HG03520 (cell line): ENCODE measurements around the gene ZIC3.
"Not testable (repeated sequence)": the region's sequence is repeated elsewhere in the genome, so short reads cannot be mapped to it uniquely, and the experiment has no call there.

ENCODE experiments used
- ATAC-seq: cut with Tn5 transposase; IDR thresholded peaks from one replicate; pipeline ENCODE4 v1.9.1; 2021; ENCODE audit warnings: mild to moderate bottlenecking, moderate library complexity; ENCODE audit not compliant: unreplicated experiment

ZIC3 gene

DNA sequence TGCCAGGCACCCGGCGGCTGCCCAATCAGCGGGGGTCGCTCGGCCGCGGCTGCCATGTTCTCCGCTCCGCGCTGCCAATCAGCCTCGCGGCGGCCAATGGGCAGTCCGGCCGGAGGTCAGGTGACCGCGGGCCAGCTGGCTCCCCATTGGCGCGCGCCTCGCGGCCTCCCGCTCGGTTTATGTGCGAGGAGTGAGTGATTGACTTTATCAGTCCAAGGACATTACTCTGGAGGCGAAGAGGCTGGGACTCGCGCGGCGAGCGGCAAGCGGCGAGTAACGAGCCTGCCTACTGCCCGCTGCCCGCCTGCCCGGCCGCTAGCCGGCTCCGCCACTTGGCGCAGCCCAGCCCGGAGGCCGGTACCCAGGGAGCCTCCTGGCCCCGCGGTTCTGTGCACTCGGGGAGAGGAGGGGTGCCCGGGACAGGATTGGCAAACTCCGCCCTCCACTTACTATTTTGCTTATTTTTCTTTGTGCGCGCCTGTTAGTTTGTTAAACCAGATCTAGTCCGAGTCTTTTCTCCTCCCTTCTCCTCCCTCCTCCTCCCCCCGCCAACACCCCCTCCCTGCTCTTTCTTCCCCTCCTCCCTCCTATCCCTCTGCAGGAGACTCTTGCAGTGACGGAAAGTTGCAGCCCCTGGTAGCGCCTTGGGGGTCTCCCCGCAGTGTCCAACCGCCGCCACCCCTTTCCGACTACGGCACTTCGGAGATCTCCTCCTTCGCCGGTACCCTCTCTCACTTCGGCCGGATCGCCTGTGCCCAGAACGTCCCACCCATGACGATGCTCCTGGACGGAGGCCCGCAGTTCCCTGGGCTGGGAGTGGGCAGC lies at the start of gene ZIC3:
TSS of gene ZIC3 (plus strand) at position 207 of the 825 bp plus-strand sequence. CDS start at position 772, 565 bp downstream.
- no peak for ATAC-seq

DNA sequence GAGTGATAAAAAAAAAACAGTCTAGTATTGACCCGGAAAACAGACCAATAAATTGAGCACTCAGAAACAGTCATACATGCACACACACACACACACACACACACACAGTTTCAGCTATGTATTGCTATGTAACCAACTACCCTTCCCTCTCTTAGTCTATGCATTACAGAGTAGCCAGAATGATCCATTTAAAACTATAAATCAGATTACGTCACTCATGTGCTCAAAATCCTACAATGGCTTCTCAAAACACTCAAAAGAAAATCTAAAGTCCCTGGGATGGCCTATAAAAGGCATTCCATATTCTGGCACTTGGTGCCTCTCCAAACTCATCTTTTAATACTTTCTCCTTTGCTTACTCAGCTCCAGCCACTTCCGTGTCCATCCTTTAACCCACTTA lies 46.5 kb upstream of the ZIC3 start:
- no peak for ATAC-seq

DNA sequence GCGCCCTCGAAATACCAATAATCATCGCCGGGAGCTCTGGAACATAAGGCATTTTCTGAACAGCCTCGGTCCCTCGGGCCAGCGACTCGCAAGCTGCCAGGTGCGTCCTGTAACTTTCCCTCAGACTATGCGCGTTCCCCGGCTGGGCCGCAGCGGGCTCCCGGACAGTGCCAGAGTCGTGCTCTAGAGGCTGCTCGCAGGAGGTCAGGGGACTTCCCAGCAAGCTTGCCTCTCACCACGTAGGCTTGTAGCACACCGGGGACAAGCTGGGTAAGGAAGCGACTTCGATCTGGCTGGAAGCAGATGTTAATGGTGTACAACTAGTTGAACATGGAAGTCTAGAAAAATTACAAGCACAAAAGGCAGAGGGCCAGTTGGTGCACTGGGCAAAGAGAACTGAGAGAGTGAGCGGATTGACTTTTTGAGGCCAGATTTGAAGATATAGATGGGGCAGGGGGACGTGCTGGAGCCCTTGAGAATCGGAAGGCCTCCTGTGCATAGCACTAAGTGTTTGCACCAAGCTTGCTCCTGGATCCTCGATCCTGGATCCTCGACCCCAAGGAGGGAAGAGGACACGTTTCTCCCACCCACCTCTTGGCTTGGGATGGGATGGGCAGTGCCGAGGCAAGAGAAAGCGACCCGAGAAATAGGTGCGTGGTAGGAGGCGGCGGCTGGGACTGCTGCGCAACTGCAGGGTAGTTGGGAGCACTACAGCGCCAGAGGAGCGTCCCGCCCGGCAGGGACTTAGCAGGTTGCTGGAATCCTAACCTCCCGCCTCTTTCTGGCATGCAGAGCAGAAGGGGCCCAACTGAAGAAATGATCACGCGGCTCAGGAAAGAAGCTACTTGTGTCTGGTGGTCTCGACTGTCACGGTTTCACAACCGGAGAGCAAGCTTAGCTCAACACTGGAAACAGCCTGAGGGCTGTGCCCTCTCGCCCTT lies 19.9 kb upstream of the ZIC3 start:
- ATAC-seq, result no peak

DNA sequence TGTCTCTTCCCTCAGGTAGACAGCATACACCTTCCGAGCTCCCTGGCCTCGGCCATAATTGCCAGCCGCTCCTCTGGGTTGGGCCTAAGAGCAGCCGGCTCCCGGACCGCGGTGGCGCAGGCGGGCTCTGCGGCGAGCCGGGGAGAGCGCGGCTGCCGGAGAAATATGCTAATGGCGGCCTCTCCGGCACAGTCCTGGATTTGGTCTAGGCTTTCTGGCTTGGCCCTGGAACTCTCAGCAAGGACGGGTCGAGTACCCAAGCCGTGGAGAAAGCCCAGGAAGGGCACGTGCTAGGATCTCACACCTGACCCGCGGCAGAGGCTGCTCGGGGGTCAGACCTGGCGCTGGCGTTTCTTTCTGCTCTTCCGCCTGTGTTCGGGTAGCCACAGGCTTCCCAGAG lies 18.6 kb upstream of the ZIC3 start:
- no peak for ATAC-seq

DNA sequence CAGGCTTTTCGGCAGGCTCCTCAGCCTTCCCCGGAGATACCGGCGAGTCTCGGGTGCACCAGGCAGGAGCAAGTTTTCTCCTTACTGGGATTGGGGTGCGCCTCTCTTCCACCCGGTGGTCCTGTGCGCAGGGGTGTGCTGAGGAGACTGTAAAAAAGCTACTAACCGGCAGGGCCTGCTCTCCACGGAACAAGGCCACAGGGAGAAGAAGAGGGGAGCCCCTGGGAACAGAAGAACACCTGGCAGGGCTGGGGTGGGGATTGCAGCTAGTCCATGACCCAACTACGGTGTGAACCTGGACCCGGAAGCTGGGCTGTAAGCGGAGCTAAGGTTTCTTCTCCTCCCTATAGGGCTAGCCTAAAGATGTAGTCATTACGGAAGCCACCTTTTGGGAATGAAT lies 17.7 kb upstream of the ZIC3 start:
- no peak for ATAC-seq

DNA sequence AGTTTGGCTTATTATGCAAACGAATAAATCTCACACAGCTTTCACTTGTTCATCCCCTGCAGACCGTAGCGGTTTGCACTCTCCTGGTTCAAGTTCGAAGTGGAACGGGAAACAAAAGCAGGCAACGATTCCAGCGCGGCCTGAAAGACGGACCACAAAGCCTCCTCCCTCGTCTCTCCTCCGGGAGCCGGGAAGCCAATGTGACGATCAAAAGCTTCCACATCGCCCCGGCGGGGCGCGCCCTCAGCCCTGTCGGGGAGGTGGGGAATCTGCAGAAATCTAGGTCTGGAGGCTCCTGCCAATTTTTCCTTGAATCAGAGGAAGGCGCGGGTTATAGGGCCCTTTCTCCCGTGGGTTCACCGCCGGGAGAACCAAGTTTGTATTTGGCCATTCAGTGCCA lies 16.9 kb upstream of the ZIC3 start:
- ATAC-seq, result no peak

DNA sequence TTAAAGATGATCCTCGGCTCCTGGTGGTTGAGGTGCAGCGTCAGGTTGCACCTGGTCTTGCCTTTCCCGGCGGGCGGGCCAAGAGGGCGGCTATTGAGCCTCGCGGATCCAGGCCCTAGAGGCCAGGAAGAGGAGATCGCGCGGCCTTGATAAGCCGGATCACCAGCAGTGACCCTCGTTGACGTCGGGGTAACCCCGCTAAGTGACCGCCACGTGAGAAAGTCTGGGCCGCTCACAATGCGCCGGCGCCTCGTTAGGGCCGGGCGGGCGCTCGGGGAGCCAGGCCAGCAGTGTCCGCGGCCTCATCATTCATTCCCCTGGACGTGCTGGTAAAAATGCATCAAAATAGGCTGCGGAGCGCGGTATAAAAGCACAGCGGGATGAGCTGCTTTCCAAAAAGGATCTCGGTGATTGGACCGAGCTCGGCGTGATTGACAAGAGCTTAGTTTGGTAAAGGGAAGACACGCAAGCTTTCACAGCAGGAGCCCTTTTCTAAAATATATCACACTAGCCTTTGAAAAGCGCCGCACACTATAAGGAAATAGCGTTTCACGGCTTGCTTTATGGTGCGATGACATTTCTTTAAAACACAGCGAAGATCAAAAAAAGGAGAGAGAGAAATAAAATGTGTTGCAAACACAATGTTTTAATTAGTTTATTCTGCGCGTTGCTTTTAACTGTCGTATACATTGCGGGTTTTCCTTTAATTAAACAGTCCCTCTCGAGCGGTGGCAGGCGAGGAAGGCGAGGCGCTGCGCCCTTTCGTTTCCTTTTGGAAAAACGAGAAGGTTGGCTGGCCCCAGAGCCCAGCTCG lies 15.9 kb upstream of the ZIC3 start:
- ATAC-seq, result no peak

DNA sequence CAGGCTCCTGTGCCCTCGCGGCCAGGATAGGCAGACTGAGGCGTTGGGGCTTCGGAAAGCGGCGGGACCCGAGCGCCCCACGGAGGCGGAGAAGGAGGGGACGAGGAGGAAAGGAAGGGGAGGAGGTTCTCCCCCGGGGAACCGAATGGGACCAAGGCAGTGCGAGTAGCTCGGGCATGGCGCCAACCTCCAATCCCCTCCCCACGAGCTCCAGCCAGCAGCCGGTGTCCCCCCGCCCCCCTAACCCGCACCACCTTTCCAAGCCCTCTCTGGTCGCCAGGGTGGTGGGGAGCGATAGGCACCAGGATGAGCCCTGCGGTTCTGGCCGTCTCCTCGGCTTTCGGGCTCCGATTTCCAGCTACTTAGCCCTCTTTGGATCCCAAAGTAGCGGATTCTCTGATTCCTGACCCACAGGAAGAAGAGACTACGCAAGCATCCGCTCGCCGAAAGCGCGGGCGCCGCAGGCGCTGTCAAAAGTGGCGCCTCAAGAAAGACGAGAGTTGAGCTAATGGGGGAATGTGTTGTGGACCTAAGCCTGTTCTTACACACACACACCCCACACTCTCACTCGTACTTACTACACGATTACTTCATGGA lies 15.2 kb upstream of the ZIC3 start:
- no peak for ATAC-seq

DNA sequence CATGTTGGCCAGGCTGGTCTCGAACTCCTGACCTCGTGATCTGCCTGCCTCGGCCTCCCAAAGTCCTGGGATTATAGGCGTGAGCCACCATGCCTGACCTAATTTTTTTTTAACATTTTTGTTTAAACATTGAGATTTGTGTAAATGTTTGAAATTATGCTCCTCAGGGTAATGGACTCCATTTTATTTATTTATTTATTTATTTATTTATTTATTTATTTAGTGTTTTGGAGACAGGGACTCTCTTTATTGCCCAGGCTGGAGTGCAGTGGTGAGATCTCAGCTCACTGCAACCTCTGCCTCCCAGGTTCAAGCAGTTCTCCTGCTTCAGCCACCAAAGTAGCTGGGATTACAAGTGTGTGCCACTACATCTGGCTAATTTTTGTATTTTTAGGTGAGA lies 13.8 kb upstream of the ZIC3 start:
- ATAC-seq, result not testable (repeated sequence)

DNA sequence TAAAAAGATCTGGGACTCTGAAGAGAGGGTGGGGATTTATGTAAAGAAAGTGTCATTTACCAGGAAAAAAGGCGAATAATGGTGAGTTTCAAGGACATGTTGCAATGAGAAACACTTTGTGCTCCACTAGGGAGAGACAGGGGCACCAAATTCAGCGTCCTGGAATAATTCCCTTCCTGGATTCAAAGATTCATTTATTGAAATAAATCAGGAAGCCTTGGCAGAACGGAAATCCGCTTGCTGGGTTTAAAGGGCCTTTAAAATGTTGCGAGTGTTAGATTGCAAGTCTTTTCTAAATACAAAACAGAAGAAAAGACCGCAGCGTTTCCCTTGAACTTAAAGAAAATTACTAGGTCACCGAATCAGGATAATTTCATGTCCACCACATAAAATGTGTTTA lies 3.8 kb upstream of the ZIC3 start:
- ATAC-seq, result no peak

DNA sequence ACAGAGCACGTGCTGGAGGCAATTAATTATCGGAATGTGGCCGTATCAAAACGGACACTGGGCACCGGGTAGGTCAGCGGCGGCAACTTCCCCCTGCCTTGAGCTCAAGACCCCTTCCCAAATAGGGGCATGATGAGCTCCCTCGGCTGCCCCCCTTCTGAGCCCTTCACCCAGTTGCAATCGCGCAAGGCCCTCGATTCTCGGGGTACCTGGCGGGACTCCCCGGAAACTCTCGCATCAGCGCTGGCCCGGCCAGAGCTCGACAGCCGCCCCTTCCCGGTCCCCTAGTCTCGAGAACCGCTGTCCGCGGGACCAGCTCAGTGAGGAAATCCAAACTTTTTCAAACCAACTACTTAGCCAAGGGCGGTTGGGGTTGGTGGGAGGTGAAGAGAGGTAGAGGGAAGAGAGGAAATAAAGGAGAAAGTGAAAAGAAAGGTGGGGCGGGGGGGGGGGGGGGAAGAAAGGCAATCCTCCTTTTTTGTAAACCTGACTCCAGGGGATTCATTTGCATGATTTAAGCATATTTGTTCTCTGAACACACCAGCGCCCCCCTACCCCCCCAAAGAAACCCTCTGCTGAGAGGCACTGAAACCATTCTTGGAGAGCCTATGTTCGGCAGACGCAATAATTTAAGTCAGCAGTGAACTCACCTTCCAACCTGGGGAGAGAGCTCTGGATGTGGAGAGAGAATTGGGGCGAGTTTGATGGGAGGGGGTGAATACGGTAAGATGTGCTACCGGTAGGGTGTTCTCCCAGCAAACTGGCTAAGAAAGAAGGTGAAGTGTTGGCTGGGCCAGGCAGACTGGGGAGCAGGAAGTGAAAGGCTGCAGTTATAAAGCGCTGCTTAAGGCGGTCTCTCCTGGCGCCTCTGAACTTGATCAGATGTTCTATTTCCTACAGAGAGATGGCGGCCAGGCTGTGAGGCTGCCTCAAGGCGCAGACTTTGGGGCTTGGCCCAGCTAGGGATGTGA lies 2.0 kb upstream of the ZIC3 start:
- no peak for ATAC-seq

DNA sequence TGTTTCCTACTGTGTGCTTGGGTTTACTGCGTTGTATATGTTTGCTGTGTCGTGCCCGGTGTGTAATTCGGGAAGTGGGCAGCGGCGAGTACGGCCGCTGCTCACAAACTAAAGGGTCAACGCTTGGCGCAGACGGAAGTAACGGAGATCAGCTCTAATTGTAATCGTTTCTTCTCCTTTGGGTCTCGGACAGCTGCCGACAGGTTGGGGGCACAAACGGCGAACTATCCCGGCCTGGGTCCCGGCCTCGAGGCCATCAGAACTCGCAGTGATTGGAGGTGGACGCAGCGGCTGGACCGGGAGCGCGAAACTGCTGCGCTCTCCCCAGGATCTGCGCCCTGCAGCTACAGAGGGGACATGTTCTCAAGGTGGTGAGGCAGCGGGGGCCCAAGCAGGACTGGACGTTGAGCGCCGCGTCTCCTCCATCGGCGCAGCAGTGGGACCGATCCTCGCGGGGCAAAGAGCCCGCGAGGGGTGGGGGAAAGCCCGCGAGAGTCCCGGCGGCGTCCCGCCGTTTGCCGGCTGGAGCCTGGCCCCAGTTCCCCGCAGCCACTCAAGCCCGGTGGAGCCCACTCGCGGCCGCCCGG lies 516 bp upstream of the ZIC3 start:
- ATAC-seq, result no peak

DNA sequence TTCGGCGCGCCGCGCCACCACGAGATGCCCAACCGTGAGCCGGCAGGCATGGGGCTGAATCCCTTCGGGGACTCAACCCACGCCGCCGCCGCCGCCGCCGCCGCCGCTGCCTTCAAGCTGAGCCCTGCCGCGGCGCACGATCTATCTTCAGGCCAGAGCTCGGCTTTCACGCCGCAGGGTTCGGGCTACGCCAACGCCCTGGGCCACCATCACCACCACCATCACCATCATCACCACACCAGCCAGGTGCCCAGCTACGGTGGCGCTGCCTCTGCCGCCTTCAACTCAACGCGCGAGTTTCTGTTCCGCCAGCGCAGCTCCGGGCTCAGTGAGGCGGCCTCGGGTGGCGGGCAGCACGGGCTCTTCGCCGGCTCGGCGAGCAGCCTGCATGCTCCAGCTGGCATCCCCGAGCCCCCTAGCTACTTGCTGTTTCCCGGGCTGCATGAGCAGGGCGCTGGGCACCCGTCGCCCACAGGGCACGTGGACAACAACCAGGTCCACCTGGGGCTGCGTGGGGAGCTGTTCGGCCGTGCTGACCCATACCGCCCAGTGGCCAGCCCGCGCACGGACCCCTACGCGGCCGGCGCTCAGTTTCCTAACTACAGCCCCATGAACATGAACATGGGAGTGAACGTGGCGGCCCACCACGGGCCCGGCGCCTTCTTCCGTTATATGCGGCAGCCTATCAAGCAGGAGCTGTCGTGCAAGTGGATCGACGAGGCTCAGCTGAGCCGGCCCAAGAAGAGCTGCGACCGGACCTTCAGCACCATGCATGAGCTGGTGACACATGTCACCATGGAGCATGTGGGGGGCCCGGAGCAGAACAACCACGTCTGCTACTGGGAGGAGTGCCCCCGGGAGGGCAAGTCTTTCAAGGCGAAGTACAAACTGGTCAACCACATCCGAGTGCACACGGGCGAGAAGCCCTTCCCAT lies 1.1 kb downstream of the ZIC3 start:
- ATAC-seq, result no peak

DNA sequence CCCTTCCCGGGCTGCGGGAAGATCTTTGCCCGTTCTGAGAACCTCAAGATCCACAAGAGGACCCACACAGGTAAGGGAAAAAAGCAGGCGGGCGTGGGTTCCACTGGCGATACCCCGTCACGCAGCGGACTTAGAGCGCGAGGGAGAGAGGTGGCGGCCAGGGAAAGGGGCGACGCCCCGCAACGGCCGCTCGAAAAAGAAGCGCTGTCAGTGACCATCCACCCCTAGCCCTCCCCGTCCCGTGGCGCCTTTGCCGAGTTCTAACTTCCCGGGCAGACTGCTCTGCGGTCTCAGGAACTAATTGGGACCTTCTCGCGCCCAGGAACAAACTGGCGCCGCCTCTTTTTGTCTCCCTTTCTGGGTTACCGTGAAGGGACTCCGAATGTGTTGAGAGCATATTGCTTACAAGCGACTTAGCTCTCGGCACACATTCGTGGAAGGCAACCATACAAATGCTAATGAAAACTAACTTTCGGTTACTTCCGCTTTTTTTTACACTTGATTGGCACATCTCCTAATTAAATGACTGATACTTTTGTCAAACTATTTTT lies 1.8 kb downstream of the ZIC3 start:
- no peak for ATAC-seq

DNA sequence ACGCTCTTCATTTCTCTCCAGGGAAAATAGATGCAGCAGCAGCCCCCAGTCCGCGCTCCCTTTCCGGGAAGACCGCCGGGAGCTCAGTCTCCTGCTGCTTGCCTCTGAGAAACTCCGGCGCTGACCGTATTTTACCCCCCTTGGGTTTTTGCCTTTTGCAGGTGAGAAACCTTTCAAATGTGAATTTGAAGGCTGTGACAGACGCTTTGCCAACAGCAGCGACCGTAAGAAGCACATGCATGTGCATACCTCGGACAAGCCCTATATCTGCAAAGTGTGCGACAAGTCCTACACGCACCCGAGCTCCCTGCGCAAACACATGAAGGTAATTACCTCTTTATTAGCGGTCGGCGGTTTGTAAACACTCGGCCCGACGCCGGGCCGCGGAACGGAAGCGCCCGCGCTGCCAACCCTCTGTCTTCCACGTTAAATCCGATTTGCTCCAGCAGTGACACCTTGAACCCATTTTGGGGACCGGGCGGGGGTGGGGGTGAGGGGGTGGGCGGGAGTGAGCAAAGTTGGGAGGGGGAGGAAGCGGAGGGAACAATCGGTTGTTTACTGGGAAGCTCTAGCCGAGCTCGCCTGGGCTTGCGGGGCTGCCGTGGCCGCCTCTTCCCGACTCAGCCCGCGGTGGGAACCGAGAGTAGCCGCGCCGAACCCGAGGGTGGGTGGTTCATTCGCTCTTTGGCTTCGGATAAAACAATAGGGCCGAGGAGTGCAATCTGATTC lies 3.0 kb downstream of the ZIC3 start:
- no peak for ATAC-seq

DNA sequence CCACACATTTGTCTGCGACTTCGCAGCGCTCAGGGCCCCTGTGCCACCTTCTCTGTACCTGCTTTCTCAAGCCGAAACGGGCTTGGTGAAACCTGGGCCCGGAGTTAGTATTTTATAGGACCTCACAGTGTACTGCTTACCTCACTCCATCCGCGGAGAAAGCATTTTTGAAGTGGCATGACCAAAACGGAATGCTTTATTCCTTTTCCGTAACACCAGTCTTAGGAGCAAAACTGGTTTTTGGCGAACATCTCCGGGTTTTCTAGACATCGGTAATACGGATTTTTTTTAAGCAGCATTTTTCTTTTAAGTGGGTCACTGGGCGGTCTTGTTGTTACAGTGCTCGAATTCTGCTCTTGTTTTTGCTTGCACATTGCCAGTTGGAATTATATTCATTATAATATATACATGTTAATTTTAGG lies 3.6 kb downstream of the ZIC3 start:
- ATAC-seq, result no peak
